Measurements from ENCODE around the gene MPPED1. TPM values are rescaled to one million over a fixed set of nuclear protein-coding genes. Genes with fewer than 3 reads are reported as not detected.

MPPED1 gene
- total and polyA plus RNA-seq, 2 donors (not counting 3 experiments of a cell fraction or from before 2014, with no cell fraction given) = not detected

DNA sequence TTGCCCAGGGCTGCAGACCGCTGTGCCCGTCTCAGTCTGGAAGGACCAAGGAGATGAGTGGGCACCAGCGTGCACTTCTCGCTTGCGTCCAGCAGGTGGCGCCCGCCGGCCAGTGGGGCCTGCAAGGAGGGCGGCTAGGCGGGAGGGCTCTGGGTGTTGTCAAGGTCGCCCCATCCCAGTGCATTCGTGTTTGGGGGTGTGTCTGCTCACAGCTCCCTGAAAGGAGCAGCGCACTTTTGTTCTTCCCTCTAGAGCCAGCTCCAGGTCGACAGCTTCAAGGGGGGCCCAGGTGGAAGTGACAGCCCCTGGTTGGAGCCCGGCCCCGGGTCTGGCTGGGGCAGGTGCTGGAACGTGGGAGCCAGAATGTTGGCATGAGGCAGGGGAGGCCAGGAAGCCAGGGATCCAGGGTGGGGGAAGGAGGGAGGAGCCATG lies 23.4 kb upstream of the MPPED1 start:
- H3K27ac ChIP-seq (ENCODE audit: insufficient read depth, low read depth, low read length) = no peak overlapping the region
- POLR2A ChIA-PET = no interaction called here
- TF ChIP-seq, protein P1, sequence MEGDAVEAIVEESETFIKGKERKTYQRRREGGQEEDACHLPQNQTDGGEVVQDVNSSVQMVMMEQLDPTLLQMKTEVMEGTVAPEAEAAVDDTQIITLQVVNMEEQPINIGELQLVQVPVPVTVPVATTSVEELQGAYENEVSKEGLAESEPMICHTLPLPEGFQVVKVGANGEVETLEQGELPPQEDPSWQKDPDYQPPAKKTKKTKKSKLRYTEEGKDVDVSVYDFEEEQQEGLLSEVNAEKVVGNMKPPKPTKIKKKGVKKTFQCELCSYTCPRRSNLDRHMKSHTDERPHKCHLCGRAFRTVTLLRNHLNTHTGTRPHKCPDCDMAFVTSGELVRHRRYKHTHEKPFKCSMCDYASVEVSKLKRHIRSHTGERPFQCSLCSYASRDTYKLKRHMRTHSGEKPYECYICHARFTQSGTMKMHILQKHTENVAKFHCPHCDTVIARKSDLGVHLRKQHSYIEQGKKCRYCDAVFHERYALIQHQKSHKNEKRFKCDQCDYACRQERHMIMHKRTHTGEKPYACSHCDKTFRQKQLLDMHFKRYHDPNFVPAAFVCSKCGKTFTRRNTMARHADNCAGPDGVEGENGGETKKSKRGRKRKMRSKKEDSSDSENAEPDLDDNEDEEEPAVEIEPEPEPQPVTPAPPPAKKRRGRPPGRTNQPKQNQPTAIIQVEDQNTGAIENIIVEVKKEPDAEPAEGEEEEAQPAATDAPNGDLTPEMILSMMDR (IDR thresholded peaks at IDR 0.05; ENCODE audit: extremely low read depth in 1 of 2, insufficient read depth in 1 of 2, low read depth in 1 of 2, low read length in 2 of 2) = peak; percentile 97 to 99
- TF ChIP-seq EZH2 (IDR thresholded peaks at IDR 0.05; ENCODE audit: borderline replicate concordance, low read depth, low read length, severe bottlenecking) = no peak
- TF ChIP-seq JUN (IDR thresholded peaks at IDR 0.05; ENCODE audit: borderline replicate concordance, insufficient read depth, insufficient read length, low read depth) = no peak
- TF ChIP-seq GATA2 (IDR thresholded peaks at IDR 0.05; ENCODE audit: insufficient read depth, insufficient read length, low read depth, low read length) = no peak
- dilution Hi-C loops (cut with MboI; ENCODE audit: extremely low pct_ligation_motif_present, low sequenced_read_pairs) = no loop called here
- peaks cover 0 to 10% of the 10 kb centered on the region in 2 experiments for H3K27me3 ChIP-seq (ENCODE audit: control insufficient read depth in 2 of 2, insufficient read depth in 2 of 2, low read length in 2 of 2)
- intact Hi-C loops (cut with micrococcal nuclease) = loop anchor here (2.0 to 5.0 kb wide), 2 partner anchors 41 to 496 kb away; no protein-coding TSS in a partner anchor
- BruUV-seq (replicated peaks) = no TSS peak
- FAIRE-seq (peak; percentile 76), DNase-seq (ENCODE audit: low read depth, low spot score) (peak; percentile 54)
- CTCF ChIA-PET = interaction anchor here (1.3 to 5.4 kb wide), 3 partner anchors 10 to 1238 kb away, joined by 3 to 67 read pairs (median 6); no protein-coding TSS in a partner anchor
- H3K79me2 ChIP-seq (ENCODE audit: control insufficient read depth, insufficient read depth, low read length) = no peaks in the 10 kb centered on the region
- no peaks in the 10 kb centered on the region for H3K36me3 ChIP-seq (ENCODE audit: control insufficient read depth in 2 of 2, extremely low read depth in 1 of 2, insufficient read depth in 2 of 2, low read length in 2 of 2)
- no peaks in the 10 kb centered on the region for H3K9me1 ChIP-seq (replicated peaks; ENCODE audit: control insufficient read depth, extremely low read depth, insufficient read depth, low read length)
- H3K4me1 ChIP-seq (ENCODE audit: control insufficient read depth, extremely low read depth, insufficient read depth, low read length) = no peaks in the 10 kb centered on the region
- H4K20me1 ChIP-seq (replicated peaks; ENCODE audit: control insufficient read depth, extremely low read depth, insufficient read depth, low read length) = no peaks in the 10 kb centered on the region
- no peak overlapping the region for H3K9ac ChIP-seq (replicated peaks; ENCODE audit: extremely low read depth, insufficient read depth, low read length)
- no peak overlapping the region for H2AFZ ChIP-seq (ENCODE audit: low read depth, low read length)
- H3K9me3 ChIP-seq (replicated peaks; ENCODE audit: control insufficient read depth, insufficient read depth, low read length) = no peaks in the 10 kb centered on the region
- no peak overlapping the region for H3K4me2 ChIP-seq (ENCODE audit: insufficient read depth, low read length)
- H3K4me3 ChIP-seq (replicated peaks in 1 of 3; ENCODE audit: insufficient read depth in 1 of 3, low read depth in 1 of 3, low read length in 3 of 3) = no peak overlapping the region
